ENCODE measurements around the gene KRTAP1-4.

DNA sequence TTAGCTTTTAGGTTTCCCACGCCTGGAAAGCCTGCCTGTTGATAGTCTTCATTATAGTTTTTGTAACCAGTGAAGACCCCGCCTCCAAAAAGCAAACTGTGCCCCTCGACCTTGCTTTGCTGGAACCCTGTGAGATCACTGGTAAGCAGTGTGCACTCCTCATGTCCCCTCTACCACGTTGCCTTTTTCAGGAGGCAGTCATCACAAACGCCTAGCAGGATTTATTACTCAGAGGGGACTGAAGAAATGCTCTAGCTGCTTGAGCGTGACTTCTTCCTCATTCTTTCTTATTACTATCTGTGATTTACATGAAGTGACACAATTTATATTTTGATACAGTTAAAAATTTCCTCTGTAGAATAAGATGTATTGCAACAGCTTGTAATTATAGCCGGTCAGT, 14.5 kb downstream of the KRTAP1-4 start:
- TF ChIP-seq SIN3A (conservative IDR thresholded peaks at IDR 0.05 in 1 of 2, IDR thresholded peaks at IDR 0.05 in 1 of 2; ENCODE audit: low read depth in 1 of 2, low read length in 2 of 2) (no peak), CHD1 (IDR thresholded peaks at IDR 0.05; ENCODE audit: low read depth, low read length) (no peak), POLR2A (IDR thresholded peaks at IDR 0.05; ENCODE audit: control extremely low read depth in 1 of 2, low read depth in 2 of 2, low read length in 2 of 2) (no peak)
- TF ChIP-seq, protein P1, sequence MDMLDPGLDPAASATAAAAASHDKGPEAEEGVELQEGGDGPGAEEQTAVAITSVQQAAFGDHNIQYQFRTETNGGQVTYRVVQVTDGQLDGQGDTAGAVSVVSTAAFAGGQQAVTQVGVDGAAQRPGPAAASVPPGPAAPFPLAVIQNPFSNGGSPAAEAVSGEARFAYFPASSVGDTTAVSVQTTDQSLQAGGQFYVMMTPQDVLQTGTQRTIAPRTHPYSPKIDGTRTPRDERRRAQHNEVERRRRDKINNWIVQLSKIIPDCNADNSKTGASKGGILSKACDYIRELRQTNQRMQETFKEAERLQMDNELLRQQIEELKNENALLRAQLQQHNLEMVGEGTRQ (IDR thresholded peaks at IDR 0.05; ENCODE audit: low read length), result no peak
- TF ChIP-seq, protein P2, sequence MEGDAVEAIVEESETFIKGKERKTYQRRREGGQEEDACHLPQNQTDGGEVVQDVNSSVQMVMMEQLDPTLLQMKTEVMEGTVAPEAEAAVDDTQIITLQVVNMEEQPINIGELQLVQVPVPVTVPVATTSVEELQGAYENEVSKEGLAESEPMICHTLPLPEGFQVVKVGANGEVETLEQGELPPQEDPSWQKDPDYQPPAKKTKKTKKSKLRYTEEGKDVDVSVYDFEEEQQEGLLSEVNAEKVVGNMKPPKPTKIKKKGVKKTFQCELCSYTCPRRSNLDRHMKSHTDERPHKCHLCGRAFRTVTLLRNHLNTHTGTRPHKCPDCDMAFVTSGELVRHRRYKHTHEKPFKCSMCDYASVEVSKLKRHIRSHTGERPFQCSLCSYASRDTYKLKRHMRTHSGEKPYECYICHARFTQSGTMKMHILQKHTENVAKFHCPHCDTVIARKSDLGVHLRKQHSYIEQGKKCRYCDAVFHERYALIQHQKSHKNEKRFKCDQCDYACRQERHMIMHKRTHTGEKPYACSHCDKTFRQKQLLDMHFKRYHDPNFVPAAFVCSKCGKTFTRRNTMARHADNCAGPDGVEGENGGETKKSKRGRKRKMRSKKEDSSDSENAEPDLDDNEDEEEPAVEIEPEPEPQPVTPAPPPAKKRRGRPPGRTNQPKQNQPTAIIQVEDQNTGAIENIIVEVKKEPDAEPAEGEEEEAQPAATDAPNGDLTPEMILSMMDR (IDR thresholded peaks at IDR 0.05; ENCODE audit: control extremely low read depth in 1 of 3, insufficient read depth in 1 of 3, low read depth in 1 of 3, low read length in 3 of 3), result no peak

Measured in H1 (cell line).